ENCODE results near the gene RALGPS1. TPM values are rescaled to one million over a fixed set of nuclear protein-coding genes. Genes with fewer than 3 reads are reported as not detected.

RALGPS1 gene
- total RNA-seq, 2 experiments from 2014 or later: 14.1 to 14.4 TPM

- intact Hi-C loops (cut with micrococcal nuclease; ENCODE audit: unreplicated experiment): no loop called here
- Histone ChIP-seq H3K36me3 (ENCODE audit: insufficient read depth, low read length) (no peaks in the 10 kb centered on the region), H3K9me2 (ENCODE audit: insufficient read depth, low read length) (no peaks in the 10 kb centered on the region), H3K9me3 (ENCODE audit: low read length) (no peaks in the 10 kb centered on the region), H3K4me1 (ENCODE audit: insufficient read depth, low read length, poor library complexity, severe bottlenecking) (peaks cover 52% of the 10 kb centered on the region), H4K20me1 (ENCODE audit: insufficient read depth, low read length) (no peaks in the 10 kb centered on the region), H2AFZ (ENCODE audit: low read length) (no peak overlapping the region), H3K79me2 (ENCODE audit: insufficient read depth, low read depth, low read length) (no peaks in the 10 kb centered on the region), H3K4me3 (ENCODE audit: low read depth, low read length, poor library complexity, severe bottlenecking) (no peak overlapping the region), H3K4me2 (ENCODE audit: low read length) (no peak overlapping the region), H3K27ac (ENCODE audit: low read depth, low read length, poor library complexity, severe bottlenecking) (no peak overlapping the region)
- no peak for DNase-seq (ENCODE audit: low spot score)
- POLR2A ChIA-PET: interaction anchor here (0.5 kb wide), 1 partner anchor 182 kb away, joined by 3 read pairs; no protein-coding TSS in a partner anchor
- BruUV-seq (replicated peaks): no TSS peak
- CTCF ChIA-PET (ENCODE audit: unreplicated experiment): no interaction called here
- TF ChIP-seq EZH2phosphoT487 (IDR thresholded peaks at IDR 0.05; ENCODE audit: borderline replicate concordance, low read depth, low read length): no peak
- no peak for TF ChIP-seq CTCF (conservative IDR thresholded peaks at IDR 0.05; ENCODE audit: low read length)
Measured at GRCh38 chr9:127161081-127161624, 246.6 kb downstream of the RALGPS1 start.

GRCh38 chr9:127162046-127162863 is 247.7 kb downstream of the RALGPS1 start:
- Histone ChIP-seq H4K20me1 (ENCODE audit: insufficient read depth, low read length) (no peaks in the 10 kb centered on the region), H3K27ac (ENCODE audit: low read depth, low read length, poor library complexity, severe bottlenecking) (no peak overlapping the region), H3K36me3 (ENCODE audit: insufficient read depth, low read length) (no peaks in the 10 kb centered on the region), H3K4me2 (ENCODE audit: low read length) (no peak overlapping the region), H3K79me2 (ENCODE audit: insufficient read depth, low read depth, low read length) (no peaks in the 10 kb centered on the region), H3K9me3 (ENCODE audit: low read length) (no peaks in the 10 kb centered on the region), H3K4me1 (ENCODE audit: insufficient read depth, low read length, poor library complexity, severe bottlenecking) (peaks cover 63% of the 10 kb centered on the region), H3K4me3 (ENCODE audit: low read depth, low read length, poor library complexity, severe bottlenecking) (no peak overlapping the region), H3K9me2 (ENCODE audit: insufficient read depth, low read length) (no peaks in the 10 kb centered on the region), H2AFZ (ENCODE audit: low read length) (no peak overlapping the region)
- DNase-seq (ENCODE audit: low spot score): peak; percentile 14
- TF ChIP-seq CTCF (conservative IDR thresholded peaks at IDR 0.05; ENCODE audit: low read length) (no peak), EZH2phosphoT487 (IDR thresholded peaks at IDR 0.05; ENCODE audit: borderline replicate concordance, low read depth, low read length) (no peak)
- intact Hi-C loops (cut with micrococcal nuclease; ENCODE audit: unreplicated experiment): no loop called here
- no TSS peak for BruUV-seq (replicated peaks)
- CTCF ChIA-PET (ENCODE audit: unreplicated experiment): no interaction called here
- POLR2A ChIA-PET: interaction anchor here (0.6 kb wide), 1 partner anchor 15 kb away, joined by 3 read pairs; no protein-coding TSS in a partner anchor

Measured in OCI-LY7 (cell line).